IgD-negative memory B cell (primary cell): ENCODE measurements around the gene MIEN1. TPM values are rescaled to one million over a fixed set of nuclear protein-coding genes. Genes with fewer than 3 reads are reported as not detected.
"Not testable (repeated sequence)": the region's sequence is repeated elsewhere in the genome, so short reads cannot be mapped to it uniquely, and the experiment has no call there.

Source experiments
- H3K27ac Mint-ChIP-seq, 3 donors: one replicate each; pipeline ENCODE4 v1.8.0; 2020 to 2022; ENCODE audit warnings: mild to moderate bottlenecking in 3 of 3, mixed read lengths in 3 of 3, moderate library complexity in 1 of 3
- H3K27me3 Mint-ChIP-seq: one replicate; pipeline ENCODE4 v1.8.0; 2021; ENCODE audit warnings: mixed read lengths
- H3K36me3 Mint-ChIP-seq: one replicate; pipeline ENCODE4 v1.8.0; 2020; ENCODE audit warnings: mild to moderate bottlenecking, mixed read lengths
- H3K4me1 Mint-ChIP-seq, 3 donors: one replicate each; pipeline ENCODE4 v1.8.0; 2020 to 2022; ENCODE audit warnings: mixed read lengths in 3 of 3, mild to moderate bottlenecking in 1 of 3
- H3K4me3 Mint-ChIP-seq, 4 donors: one replicate each; pipeline ENCODE4 v1.8.0; 2020 to 2022; ENCODE audit warnings: mild to moderate bottlenecking in 4 of 4, mixed read lengths in 4 of 4, moderate library complexity in 3 of 4
- H3K9me3 Mint-ChIP-seq, 3 donors: one replicate each; pipeline ENCODE4 v1.8.0; 2020 to 2021; ENCODE audit warnings: mixed read lengths in 3 of 3, mild to moderate bottlenecking in 1 of 3
- polyA plus RNA-seq: library from polyadenylated mRNA; unstranded; fragments of 300-500 nt; fragmentation: Illumina TruSeq; gene quantifications from one replicate; pipeline ENCODE4 v1.2.3, GENCODE V29; 2021

The MIEN1 gene
- polyA plus RNA-seq, 1 donor from 2014 or later = 113 TPM

DNA sequence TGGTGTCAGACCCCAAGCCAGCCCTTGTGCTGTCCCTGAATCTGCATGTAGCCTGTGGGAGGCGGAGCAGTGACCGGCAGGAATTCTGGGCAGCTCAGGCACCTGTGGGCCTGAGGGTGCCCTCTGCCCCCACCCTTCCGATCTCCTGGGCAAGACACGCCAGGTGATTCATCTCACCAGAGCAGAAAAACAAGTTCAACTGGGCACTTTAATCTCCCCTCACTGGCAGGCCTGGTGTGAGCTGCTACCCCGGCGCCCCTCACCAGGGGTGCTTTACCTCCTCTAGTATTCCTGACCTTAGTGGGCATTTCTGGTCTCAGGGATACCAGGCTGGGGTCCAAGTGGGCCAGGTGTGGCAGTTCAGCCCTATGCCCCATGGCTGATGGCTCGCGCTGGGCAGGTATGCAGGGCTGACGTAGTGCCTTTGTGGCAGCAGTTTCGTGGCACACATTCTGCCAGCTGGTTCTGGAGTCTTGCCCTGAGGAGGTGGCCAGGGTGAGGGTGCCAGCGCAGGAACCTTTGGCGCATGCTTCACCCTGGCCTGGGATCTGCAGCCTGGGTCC is 24.5 kb downstream of the MIEN1 start:
- peaks cover 2% of the 10 kb centered on the region for H3K36me3 Mint-ChIP-seq
- H3K27me3 Mint-ChIP-seq = peaks cover 12% of the 10 kb centered on the region
- H3K4me1 Mint-ChIP-seq = peaks cover 9 to 21% (median 11%) of the 10 kb centered on the region in 3 donors
- no peaks in the 10 kb centered on the region for H3K9me3 Mint-ChIP-seq
- no peak overlapping the region for H3K27ac Mint-ChIP-seq
- no peak overlapping the region for H3K4me3 Mint-ChIP-seq

DNA sequence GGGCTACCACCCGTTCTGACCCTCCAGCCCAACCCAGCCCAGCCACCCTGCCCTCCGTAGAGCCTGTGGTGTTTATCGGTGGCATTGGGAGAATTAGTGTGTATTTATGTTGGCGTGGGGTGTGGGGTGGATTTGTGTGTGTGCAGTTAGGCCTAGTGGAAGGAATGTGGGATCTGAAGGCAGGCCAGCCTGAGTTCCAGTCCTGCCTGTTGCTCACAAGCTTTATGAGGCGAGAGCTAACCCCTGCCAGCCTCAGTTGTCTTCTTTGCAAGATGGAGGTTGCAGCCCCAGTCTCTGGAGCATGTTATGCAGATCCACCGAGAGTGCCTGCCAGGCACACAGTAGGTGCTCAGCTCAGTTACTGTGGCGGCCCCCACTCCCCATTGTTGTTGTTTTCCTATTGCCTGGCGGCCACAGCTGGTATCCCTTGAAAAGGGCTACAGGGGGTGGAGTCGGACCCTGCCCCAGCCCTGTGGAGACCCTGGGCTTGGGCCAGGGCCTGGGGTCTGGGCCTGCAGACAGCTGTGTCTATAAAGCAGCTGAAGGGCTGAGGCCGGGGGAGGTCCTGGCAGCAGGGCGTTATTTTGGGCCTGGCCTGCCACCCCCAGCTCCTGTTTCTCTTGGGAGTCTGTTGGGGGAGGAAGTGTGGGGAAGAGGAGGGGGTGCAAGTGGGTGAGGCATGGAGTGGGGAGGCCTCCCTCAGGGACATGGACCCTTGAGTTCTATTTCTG is 25.3 kb downstream of the MIEN1 start:
- H3K27ac Mint-ChIP-seq = no peak overlapping the region
- peaks cover 15% of the 10 kb centered on the region for H3K27me3 Mint-ChIP-seq
- H3K4me1 Mint-ChIP-seq = peaks cover 9 to 21% (median 11%) of the 10 kb centered on the region in 3 donors
- H3K9me3 Mint-ChIP-seq = no peaks in the 10 kb centered on the region
- no peak overlapping the region for H3K4me3 Mint-ChIP-seq
- peaks cover 2% of the 10 kb centered on the region for H3K36me3 Mint-ChIP-seq

DNA sequence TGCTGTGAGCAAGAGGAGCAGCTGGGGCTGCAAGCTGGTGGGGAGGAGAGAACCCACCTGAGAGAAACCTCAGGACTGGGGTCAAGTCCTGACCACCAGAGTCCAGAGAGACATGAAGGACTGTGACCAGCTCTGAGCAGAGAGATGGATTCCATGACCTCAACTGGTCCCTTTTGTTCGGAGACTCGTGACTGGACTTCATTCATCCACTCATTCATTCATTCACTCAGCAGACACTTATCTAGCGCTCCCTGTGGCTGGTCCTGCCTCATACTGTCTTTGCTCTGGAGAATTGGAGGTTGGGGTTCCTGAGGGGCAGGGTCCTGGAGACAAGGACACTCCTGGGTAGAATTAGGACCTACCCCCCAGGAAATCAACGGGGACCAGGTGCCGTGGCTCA is 26.4 kb downstream of the MIEN1 start:
- peak overlapping the region in 2 of 3 donors; percentile 63 to 82 for H3K27ac Mint-ChIP-seq
- peaks cover 0 to under 1% (median 0%) of the 10 kb centered on the region in 3 donors for H3K9me3 Mint-ChIP-seq
- no peaks in the 10 kb centered on the region for H3K36me3 Mint-ChIP-seq
- H3K4me3 Mint-ChIP-seq = no peak overlapping the region
- peaks cover 8 to 21% (median 11%) of the 10 kb centered on the region in 3 donors for H3K4me1 Mint-ChIP-seq
- H3K27me3 Mint-ChIP-seq = peaks cover 25% of the 10 kb centered on the region

DNA sequence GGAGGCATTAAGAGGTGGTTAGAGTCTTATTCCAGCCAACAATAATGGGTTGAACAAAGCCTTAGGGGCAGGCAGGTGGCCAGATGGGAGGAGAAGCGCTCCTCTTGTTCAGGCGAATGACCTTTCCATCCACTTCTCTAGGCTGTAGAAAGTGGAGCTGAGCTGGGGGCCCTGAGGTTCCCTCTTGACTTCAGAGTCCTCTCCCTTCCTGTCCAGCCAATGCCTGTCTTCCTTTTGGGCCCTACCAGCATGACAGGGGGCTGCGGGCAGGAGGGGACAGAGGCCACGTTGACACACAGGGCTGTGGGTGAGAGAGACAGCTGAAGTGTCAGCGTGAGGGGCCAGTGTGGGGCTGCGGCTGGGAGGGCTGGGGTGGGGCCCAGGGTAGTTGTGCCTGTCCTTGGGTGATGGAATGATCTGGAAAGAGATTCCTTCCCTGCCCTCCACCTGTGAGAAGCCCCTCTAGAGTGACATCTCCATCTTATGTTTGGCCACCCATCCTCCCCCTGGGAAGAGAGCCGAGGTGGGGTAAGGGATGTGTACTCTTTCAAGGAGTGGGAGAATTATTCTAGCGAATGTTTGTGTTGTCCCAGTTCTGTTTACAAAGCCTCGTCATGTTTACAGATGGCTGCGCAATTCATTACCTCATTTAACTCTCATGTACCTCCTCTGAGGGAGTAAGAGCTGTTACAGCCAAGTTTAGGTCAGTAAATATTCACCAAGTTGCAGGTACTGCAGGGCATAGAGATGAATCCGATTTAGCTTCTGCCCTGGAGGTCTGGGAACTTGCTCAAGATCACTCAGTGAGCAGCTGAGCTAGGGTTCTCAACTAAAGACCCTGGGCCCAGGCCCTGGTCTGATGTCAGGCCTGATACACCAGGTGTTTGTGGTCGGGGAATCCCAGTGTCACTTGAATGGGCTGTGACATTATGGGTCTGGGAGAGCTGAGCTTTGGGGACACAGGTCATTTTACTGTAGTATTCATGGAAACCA is 27.1 kb downstream of the MIEN1 start:
- H3K27ac Mint-ChIP-seq = peak overlapping the region in 2 of 3 donors; percentile 63 to 82
- H3K9me3 Mint-ChIP-seq = peaks cover 0 to 2% (median 0%) of the 10 kb centered on the region in 3 donors
- H3K4me3 Mint-ChIP-seq = no peak overlapping the region
- H3K4me1 Mint-ChIP-seq = peaks cover 8 to 19% (median 11%) of the 10 kb centered on the region in 3 donors
- H3K36me3 Mint-ChIP-seq = no peaks in the 10 kb centered on the region
- H3K27me3 Mint-ChIP-seq = peaks cover 30% of the 10 kb centered on the region

DNA sequence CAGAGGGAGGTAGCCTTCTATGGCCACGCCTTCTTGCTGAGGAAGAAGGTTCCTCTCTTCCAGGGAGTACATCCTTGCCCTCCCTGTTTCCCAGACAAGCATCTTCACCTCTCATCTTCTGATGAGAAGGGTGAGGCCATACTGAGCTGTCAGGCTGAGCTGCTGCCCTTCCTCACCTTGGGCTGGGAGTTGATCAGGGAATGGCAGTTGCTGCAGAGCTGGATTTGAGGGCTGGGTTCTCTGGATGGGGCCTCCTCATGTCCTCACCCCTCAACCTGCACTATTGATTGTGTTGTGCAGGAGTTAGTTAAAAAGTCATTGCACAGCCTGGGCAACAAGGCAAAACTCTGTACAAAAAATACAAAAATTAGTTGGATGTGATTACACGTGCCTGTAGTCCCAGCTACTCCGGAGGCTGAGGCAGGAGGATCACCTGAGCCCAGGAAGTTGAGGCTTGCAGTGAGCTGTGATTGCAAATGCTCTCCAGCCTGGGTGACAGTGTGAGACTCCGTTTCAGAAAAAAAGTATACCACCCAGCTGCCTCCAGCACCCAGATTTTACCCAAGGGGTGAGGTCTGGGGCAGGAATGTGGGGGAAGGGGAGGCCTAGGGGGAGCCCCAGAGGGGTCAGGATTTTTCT is 28.4 kb downstream of the MIEN1 start:
- peaks cover 34% of the 10 kb centered on the region for H3K27me3 Mint-ChIP-seq

DNA sequence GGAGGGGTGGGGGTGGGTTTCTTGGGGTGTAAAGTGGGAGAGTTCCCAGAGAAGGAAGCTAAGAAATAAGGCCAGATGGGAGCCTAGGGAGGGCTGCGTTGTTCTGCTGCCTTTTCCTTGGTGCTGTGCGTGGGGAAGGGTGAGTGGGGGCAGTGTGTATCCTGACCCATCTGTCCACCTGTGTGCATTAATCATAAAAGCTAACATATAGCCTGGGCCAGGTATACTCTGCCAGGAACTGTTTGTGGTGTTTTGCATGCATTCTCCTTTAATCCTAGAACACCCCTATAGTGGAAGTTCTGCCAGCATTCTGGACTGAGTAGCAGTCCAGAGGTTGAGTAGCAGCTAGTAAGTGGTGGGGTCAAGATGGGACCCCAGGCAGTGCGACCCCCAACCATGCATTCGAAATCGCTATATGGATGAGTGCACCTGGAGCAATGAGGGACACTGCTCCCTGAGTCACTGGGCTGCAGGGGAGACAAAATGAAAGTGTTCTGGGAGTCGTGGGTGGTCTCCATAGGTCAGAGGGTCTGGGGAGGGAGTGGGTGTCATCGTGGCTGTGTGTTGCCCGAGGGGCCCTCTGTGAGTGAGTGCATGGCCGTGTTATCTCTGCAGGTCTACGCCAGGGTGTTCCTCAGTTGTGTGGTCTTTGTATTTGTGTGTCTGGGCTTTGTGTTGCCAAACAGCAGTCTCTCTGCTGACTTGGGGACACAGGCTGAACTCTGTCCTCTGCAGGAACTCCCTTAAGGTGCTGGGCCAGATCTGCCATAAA is 29.1 kb downstream of the MIEN1 start:
- peaks cover 0 to 2% (median 0%) of the 10 kb centered on the region in 3 donors for H3K9me3 Mint-ChIP-seq
- H3K27ac Mint-ChIP-seq = peak overlapping the region in 1 of 3 donors; percentile 20
- peak overlapping the region in 2 of 4 donors; percentile 44 to 66 for H3K4me3 Mint-ChIP-seq
- peaks cover 3 to 12% (median 5%) of the 10 kb centered on the region in 3 donors for H3K4me1 Mint-ChIP-seq
- H3K27me3 Mint-ChIP-seq = peaks cover 34% of the 10 kb centered on the region
- peaks cover 1% of the 10 kb centered on the region for H3K36me3 Mint-ChIP-seq

More for the DNA sequence above, 28.4 kb downstream of the MIEN1 start:
- peaks cover 0 to 2% (median 0%) of the 10 kb centered on the region in 3 donors for H3K9me3 Mint-ChIP-seq
- peak overlapping the region in 1 of 4 donors; percentile 44 for H3K4me3 Mint-ChIP-seq
- H3K4me1 Mint-ChIP-seq = peaks cover 4 to 14% (median 6%) of the 10 kb centered on the region in 3 donors
- H3K36me3 Mint-ChIP-seq = peaks cover 1% of the 10 kb centered on the region
- no peak overlapping the region for H3K27ac Mint-ChIP-seq

DNA sequence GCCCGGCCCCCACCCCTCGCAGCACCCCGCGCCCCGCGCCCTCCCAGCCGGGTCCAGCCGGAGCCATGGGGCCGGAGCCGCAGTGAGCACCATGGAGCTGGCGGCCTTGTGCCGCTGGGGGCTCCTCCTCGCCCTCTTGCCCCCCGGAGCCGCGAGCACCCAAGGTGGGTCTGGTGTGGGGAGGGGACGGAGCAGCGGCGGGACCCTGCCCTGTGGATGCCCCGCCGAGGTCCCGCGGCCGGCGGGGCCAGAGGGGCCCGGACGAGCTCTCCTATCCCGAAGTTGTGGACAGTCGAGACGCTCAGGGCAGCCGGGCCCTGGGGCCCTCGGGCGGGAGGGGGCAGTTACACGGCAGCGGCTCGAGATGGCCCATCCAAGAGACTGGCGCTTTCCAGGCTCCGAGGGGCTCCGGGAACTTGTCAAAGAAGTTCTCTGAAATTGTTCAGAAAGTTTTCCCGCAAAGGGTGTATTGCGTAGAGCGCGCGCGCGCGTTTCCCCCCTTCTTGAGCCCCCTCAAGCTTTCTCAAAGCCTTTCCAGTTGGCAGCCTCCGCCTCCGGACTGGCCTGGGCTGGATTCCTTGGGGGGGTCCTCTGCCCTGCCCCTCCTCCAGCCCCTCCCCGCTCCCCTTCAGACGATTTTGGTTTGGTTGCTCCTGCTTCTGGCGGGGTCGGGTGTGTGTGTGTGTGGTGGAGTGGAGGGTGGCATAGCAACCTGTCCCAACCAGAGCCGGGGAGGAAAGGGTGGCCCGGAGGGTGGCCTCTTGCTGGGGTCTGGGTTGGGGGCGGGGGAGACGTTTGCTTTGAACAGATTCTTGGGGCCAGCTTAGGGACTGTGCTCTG is 30.0 kb downstream of the MIEN1 start:
- peaks cover 34% of the 10 kb centered on the region for H3K27me3 Mint-ChIP-seq
- peaks cover 1% of the 10 kb centered on the region for H3K36me3 Mint-ChIP-seq
- peaks cover 3 to 12% (median 5%) of the 10 kb centered on the region in 3 donors for H3K4me1 Mint-ChIP-seq
- H3K9me3 Mint-ChIP-seq = peaks cover 0 to 2% (median 0%) of the 10 kb centered on the region in 3 donors
- H3K4me3 Mint-ChIP-seq = peak overlapping the region in 1 of 4 donors; percentile 66
- peak overlapping the region in 1 of 3 donors; percentile 14 for H3K27ac Mint-ChIP-seq

DNA sequence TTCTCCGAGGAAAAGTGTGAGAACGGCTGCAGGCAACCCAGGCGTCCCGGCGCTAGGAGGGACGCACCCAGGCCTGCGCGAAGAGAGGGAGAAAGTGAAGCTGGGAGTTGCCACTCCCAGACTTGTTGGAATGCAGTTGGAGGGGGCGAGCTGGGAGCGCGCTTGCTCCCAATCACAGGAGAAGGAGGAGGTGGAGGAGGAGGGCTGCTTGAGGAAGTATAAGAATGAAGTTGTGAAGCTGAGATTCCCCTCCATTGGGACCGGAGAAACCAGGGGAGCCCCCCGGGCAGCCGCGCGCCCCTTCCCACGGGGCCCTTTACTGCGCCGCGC is 30.5 kb downstream of the MIEN1 start, which contains the start of gene ERBB2:
TSS of gene ERBB2 (plus strand) at position 247 of the 330 bp plus-strand sequence. CDS start 175 bp downstream, outside the sequence.
- Mint-ChIP-seq H3K36me3 (peaks cover 1% of the 10 kb centered on the region), H3K4me1 (peaks cover 3 to 12% (median 5%) of the 10 kb centered on the region in 3 donors), H3K4me3 (peak within 1 kb of the TSS in 2 of 4 donors; percentile 66 to 76), H3K27me3 (peaks cover 34% of the 10 kb centered on the region), H3K27ac (peak within 1 kb of the TSS in 1 of 3 donors; percentile 14), H3K9me3 (peaks cover 0 to 2% (median 0%) of the 10 kb centered on the region in 3 donors)

DNA sequence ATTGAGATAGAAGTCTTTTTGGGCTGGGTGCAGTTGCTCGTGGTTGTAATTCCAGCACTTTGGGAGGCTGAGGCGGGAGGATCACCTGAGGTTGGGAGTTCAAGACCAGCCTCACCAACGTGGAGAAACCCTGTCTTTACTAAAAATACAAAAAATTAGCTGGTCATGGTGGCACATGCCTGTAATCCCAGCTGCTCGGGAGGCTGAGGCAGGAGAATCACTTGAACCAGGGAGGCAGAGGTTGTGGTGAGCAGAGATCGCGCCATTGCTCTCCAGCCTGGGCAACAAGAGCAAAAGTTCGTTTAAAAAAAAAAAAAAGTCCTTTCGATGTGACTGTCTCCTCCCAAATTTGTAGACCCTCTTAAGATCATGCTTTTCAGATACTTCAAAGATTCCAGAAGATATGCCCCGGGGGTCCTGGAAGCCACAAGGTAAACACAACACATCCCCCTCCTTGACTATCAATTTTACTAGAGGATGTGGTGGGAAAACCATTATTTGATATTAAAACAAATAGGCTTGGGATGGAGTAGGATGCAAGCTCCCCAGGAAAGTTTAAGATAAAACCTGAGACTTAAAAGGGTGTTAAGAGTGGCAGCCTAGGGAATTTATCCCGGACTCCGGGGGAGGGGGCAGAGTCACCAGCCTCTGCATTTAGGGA is 31.0 kb downstream of the MIEN1 start:
- H3K4me3 Mint-ChIP-seq = peak overlapping the region in 2 of 4 donors; percentile 37 to 76
- H3K36me3 Mint-ChIP-seq, H3K9me3 Mint-ChIP-seq: not testable (repeated sequence)
- H3K4me1 Mint-ChIP-seq = peaks cover 1 to 12% (median 5%) of the 10 kb centered on the region in 3 donors
- H3K27ac Mint-ChIP-seq = peak overlapping the region in 1 of 3 donors; percentile 14
- peaks cover 34% of the 10 kb centered on the region for H3K27me3 Mint-ChIP-seq

DNA sequence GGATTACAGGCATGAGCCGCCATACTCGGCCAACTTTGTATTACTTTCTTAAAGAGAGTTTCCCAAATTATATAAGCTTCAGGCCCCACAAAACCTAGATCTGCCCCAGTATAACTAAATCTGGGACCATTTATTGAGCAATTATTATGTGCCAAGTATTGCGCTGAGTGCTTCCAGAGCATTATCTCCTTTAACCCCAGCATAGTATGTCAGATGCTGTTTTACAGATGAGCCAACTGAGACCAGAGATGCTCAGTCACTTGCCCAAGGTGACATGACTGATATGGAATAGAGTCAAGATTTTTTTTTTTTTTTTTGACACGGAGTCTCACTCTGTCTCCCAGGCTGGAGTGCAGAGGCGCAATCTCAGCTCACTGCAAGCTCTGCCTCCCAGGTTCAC is 32.4 kb downstream of the MIEN1 start:
- H3K4me1 Mint-ChIP-seq = peaks cover 0 to 5% (median 3%) of the 10 kb centered on the region in 3 donors
- peaks cover 3% of the 10 kb centered on the region for H3K36me3 Mint-ChIP-seq
- H3K27ac Mint-ChIP-seq = no peak overlapping the region
- peaks cover 34% of the 10 kb centered on the region for H3K27me3 Mint-ChIP-seq
- peaks cover 0 to 2% (median 0%) of the 10 kb centered on the region in 3 donors for H3K9me3 Mint-ChIP-seq
- H3K4me3 Mint-ChIP-seq = no peak overlapping the region

DNA sequence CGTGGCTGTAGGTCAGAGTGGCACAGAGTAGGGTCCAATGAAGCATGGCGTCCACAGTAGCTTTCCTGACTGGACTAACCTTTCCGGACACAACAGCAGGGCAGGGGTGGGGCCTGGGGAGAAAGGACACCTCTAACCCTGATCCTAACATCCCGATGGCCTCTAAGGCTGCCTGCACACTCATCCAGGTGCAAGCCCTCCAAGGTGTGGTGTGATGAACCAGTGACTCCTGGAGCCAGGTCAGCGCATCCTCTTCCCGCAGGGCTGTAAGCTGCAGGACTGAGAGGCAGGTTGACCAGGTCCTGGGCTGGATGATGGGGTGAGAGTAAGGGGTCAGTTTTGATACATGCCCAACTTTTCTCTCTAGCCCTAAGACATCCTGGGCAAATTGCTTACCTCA is 33.6 kb downstream of the MIEN1 start:
- H3K9me3 Mint-ChIP-seq = peaks cover 0 to 2% (median 0%) of the 10 kb centered on the region in 3 donors
- peaks cover 0 to 5% (median 3%) of the 10 kb centered on the region in 3 donors for H3K4me1 Mint-ChIP-seq
- H3K27me3 Mint-ChIP-seq = peaks cover 30% of the 10 kb centered on the region
- peaks cover 4% of the 10 kb centered on the region for H3K36me3 Mint-ChIP-seq
- no peak overlapping the region for H3K4me3 Mint-ChIP-seq
- H3K27ac Mint-ChIP-seq = no peak overlapping the region

DNA sequence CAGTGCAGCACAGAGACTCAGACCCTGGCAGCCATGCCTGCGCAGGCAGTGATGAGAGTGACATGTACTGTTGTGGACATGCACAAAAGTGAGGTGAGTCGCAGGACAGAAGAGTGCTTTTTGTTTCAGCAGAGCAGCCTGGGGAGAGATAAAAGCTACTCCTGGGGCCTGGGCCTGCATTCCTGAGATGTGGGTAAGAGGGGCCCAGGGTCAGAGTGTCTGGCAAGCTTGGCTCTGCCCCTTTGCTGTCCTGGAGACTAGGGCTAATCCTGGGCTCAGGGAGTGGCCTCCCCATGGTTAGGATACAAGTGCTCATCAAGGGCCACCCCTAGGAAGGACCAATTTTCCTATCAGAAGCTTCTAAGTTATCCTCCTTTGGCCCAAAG is 35.2 kb downstream of the MIEN1 start:
- Mint-ChIP-seq H3K27me3 (peaks cover 19% of the 10 kb centered on the region), H3K36me3 (peaks cover 4% of the 10 kb centered on the region), H3K4me1 (peaks cover 0 to 5% (median 2%) of the 10 kb centered on the region in 3 donors), H3K9me3 (peaks cover 0 to 2% (median 0%) of the 10 kb centered on the region in 3 donors), H3K4me3 (no peak overlapping the region), H3K27ac (no peak overlapping the region)
